NCI-H460 (cell line): ENCODE results near the gene CAND2. TPM values are rescaled to one million over a fixed set of nuclear protein-coding genes. Genes with fewer than 3 reads are reported as not detected.
"Not testable (repeated sequence)": the region's sequence is repeated elsewhere in the genome, so short reads cannot be mapped to it uniquely, and the experiment has no call there.

Experiments
- DNase-seq: peaks from one replicate; pipeline ENCODE4 v3.0.0-alpha.2; 2016; ENCODE audit warnings: low read depth; ENCODE audit errors: extremely low read depth
- total RNA-seq: library from RNA; depleted of rRNA; stranded (reverse); fragments of >200 nt; shearing (Covaris generic); gene quantifications from 2 replicates; pipeline ENCODE4 v1.2.3, GENCODE V29; 2014

The CAND2 gene
- total RNA-seq, 1 experiment from 2014 or later: 0.57 TPM

DNA sequence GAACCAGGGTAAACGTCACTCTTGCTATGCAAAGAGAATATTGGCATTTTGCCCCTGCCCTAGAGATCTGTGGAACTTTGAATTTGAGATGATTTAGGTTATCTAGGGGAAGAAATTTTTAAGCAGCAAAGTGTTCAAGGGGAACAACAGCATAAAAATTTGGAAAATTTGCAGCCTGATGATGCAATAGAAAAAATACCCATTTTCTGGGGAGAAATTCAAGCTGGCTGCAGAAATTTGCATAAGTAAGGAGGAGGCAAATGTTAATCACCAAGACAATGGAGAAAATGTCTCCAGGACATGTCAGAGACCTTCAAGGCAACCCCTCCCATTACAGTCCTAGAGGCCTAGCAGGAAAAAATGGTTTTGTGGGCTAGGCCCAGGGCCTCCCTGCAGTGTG is 49.3 kb downstream of the CAND2 start:
- no peak for DNase-seq

DNA sequence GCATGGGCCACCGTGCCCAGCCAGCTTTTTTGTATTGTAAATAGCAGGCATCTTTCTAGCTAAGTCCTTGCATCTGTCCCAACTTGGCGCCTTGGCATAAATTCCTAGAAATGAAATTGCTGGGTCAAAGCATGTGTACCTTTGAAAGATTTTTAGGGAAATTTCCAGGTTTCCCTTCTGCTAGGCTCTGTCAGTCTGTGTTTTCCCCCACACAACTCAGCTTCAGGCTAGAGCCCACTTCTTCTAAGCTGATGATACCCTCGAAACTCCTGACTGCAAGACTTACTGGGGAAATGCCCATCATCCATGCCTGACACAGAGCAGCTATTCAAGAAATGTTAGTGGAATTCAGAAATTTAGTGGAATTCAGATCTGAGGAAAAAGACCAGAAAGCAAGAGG is 55.7 kb downstream of the CAND2 start:
- no peak for DNase-seq

DNA sequence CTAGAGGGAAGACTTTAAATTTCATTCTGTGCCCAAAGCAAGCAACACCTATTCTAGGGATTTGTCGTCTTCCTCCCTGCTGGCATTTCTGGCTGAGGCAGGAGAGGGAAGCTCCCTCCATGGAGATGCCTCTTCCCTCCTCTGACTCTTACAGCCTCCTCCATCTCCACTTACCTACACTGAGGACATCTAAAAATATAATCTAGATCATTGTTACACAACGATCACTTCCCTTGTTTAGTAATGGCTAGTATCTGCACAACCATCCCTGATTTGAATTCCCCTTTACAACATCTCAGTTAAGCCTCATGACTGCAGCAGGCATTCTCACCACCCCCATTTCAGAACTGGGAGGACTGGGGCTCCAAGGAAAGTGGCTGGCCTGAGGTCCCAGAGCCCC is 57.4 kb downstream of the CAND2 start:
- not testable (repeated sequence) for DNase-seq

DNA sequence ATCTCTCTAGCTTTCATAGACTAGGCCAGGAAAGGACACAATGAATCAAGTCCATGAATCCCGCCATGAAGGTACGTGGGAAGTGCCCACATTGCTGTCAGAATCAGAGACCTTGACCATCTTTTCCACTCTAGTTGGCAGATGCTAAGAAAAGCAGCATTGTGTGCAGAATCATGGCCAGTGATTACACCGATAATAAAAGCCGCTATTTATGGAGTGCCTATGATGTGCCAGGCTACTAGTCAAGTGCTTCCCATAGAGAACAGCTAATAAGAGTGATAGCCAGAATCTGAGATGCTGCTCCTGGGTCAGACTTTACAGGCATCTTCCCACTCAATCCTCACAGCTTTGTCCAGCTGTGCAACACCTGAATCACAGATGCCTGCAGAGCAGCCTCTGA is 58.1 kb downstream of the CAND2 start:
- no peak for DNase-seq

DNA sequence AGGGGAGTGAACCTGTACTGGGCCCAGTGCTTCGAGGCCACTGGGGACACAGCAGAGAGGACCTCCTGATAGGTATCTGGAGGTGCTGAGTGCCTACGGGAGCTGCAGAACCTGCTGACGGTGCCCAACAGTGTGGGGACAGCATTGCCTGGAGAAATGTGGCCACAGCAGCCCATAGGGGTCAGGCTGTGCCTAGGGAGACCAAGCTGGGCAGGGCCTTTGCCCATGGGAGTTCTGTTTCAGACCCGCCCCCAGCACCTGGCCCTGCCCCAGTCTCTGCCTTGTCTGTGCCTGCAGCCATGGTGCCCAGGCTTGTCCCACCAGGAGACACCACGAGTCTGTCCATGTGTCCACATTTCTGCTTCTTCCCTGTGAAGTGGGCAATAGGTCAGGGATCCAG is 60.1 kb downstream of the CAND2 start:
- no peak for DNase-seq

DNA sequence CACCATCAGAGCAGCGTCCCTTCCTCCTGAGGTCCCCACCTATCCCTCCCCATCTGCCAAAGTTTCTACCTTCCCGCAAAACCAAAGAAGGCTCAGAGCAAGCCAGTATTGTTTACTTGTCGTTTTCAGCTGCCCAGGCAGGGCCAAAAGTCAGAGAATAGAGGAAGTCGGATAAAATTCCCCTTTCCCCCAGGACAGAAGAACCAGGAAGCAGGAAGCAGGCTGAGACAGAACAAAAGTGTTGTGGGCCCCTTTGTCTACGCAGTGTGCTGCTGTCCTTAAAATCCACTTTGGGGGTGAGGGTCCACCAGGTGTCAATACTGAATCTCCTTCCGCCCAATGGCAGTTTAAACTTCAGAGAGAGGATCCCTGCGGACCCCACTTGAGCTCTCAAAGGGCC is 63.4 kb downstream of the CAND2 start:
- no peak for DNase-seq

DNA sequence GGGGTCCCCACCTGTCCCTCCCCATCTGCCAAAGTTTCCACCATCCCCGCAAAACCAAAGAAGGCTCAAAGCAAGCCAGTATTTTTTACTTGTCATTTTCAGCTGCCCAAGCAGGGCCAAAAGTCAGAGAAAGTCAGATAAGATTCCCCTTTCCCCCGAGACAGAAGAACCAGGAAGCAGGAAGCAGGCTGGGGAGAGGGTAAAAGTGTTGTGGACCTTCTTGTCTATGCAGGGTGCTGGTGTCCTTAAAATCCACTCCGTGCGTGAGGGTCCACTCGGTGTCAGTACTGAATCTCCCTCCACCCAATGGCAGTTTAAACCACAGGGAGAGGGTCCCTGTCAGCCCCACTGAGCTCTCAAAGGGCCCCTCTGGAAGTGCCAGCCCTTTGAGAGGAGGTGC is 65.1 kb downstream of the CAND2 start:
- no peak for DNase-seq

DNA sequence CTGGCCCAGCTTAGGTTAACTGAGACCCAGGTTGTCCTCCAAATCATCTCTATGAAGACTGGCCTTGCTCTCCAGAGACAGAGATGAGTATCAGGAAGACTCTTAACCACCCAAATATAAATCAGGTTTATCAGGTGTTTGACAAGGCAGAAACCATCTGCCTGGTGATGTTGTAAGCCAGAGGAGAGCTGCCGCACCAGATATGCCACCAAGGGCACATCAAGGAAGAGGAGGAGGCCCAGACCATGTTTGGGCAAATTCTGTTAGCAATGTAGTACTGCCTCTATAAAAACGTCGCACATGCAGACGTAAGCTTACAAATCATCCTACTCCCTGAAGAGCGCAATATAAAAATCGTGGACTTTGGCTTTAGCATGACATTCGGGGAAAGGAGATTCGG is 65.9 kb downstream of the CAND2 start:
- no peak for DNase-seq

DNA sequence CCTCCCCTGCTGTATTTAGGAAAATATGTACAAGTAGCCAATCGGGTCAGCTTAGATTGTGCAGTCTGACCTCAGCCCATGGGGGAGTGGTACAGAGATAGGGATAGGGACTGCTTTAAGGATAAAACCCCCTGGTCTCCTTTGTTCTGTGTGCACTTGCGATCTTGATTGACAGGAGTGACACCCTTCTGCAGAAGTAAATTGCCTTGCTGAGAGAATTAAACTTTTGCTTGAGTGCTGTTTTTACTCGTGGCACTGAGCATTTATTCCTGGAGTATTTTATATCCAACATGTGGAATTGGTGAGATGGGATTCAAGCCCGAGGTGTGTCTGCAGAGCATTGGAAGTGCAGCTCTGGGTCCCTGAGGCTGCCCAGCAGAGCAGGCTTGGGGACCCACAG is 68.8 kb downstream of the CAND2 start:
- DNase-seq: no peak

DNA sequence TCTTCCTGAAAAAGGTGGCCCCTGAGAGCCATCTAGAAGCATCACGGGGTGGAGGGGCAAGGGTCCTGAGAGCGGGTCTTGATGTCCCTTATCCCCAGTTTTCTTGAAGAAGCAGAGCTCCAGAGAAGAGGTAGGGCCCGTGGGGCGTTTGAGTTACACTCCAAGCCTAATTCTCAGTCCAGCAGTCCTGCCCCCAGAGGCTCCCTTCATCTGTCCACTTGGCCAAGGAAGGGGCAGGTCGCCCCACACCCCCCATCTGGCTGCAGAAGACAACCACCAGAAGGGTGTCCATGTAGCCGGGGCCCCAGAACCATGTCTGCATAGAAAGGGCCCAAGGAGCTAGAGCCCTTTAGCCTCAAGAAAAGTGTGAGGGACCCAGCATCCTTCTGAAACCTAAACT is 70.4 kb downstream of the CAND2 start:
- DNase-seq: no peak

DNA sequence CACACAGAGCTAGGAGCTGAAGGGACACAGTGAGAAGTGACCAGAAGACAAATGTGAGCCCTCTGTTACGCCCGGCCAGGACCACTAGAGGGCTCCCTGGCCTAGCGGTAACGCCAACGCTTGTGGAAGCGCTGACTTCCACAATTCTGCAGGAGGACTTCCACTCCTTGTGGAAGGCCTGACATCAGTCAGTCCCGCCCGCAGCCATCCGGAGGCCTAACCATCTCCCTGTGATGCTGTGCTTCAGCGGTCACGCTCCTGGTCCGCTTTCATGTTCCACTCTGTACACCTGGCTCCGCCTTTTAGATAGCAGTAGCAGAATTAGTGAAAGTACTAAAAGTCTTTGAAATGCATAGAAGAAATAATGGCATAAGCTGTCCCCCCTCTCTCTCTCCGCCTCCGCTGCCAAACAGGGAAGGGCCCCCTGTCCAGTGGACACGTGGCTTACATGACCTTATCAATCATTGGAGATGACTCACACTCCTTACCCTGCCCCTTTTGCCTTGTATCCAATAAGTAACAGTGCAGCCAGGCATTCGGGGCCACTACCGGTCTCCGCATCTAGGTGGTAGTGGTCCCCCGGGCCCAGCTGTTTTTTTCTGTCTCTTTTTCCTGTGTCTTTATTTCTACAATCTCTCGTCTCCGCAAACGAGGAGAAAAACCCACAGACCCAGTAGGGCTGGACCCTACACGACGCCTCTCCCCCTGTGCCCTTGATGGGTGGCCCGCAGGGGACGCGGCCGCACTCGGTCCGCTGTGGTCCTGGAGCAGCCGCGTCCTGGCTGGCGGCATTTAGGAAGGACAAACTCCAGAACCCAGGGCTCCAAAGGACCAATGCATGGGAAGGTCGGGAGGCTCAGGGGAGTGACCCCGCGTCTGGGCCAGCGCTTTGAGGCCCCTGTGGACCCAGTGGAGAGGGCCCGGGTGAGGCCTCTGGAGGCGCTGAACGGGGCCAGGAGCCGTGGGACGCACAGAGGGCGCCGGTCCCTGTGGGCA is 71.9 kb downstream of the CAND2 start:
- DNase-seq: peak; percentile 67

DNA sequence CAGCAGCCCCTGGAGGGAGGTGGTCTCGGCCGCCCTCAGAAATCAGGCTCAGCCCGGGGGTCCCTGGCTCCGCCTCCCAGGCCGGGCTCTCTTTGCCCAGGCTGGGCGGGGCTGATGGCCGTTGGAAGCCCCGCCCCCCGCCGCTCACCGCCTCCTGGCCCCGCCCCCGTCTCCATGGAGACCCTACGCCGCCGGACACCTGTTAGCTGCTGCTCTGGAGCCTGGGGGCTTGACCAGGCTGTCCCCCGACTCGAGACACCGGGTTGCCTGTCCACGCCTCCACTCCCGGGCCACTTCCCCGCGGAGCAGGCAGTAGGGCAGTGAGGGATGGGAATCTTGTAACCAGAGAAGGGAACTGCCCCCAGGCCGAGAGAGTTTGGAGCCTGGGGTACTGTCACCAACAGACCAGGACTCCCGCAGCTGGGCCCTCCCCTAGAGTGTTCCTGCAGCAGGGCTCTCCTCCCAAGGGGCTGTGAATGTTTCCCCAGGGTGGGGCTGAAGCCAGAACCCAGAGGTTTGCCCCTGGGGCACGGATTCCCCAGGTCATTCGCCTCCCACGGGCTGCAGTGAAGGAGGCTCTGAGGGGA is 72.6 kb downstream of the CAND2 start:
- no peak for DNase-seq

DNA sequence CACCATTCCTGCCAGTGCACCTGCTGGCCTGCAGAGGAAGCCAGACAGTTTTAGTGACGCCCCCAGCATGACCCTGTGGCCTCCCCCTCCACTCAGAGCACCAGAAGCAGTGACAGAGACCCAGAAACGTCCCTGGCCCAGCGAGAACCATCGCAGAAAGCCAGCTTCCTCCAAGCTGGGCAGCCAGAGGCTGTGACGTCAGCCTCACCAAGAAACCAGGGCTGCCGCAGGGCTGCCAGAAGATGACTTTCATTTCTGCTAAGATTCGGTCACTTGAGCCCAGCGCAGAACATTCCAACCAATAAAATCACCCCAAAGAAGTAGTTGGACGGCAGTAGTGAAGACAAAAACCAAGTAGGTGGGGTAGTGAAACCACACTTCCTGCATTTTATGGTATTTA is 74.5 kb downstream of the CAND2 start:
- DNase-seq: no peak

DNA sequence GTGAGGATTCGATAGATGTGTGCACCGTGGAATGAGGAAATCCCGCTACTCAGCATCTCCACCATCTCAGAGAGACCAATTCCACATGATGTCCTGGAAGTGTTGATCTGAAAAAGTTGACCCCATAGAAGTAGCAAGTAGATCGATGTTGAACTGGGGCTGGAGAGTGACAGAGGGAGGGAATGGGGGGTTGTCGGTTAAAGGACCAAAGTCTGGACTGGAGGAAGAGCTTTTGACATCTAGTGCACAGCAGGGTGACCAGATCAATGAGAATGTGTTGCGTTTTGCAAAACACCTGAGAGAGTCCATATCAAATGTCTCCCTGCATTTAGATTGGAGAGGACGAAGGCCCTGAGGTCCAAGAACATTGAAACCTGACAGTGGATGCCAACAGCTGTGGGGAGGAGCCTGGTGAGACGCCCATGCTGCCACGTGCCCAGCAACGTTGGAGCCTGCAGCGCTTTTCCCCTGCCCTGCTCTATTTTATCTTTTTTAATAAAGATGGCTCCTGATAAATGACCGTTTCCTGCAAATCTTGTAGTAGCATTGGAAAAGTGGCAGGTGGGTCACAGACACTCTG is 75.0 kb downstream of the CAND2 start:
- DNase-seq: no peak

DNA sequence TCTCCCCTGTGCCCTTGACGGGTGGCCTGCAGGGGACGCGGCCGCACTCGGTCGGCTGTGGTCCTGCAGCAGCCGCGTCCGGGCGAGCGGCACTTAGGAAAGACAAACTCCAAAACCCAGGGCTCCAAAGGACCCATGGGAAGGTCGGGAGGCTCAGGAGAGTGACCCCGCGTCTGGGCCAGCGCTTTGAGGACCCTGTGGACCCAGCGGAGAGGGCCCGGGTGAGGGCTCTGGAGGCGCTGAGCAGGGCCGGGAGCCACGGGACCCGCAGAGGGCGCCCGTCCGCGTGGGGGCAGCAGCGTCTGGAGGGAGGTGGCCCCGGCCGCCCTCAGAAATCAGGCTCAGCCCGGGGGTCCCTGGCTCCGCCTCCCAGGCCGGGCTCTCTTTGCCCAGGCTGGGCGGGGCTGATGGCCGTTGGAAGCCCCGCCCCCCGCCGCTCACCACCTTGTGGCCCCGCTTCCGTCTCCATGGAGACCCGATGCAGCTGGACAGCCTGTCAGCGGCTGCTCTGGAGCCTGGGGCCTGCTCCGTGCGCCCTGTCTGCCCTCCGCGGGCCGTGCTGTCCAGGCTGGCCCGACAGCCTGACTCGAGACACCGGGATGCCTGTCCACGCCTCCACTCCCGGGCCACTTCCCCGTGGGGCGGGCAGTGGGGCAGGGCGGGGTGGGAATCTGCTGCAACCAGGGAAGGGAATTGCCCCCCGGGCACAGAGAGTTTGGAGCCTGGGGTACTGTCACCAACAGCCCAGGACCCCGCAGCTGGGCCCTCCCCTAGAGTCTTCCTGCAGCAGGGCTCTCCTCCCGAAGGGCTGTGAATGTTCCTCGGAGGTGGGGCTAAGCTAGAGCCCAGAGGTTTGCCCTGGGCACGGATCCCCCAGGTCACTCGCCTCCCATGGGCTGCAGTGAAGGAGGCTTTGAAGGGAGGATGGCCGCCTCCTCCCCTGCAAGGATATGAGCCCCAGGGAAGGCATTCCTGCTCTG is 79.7 kb downstream of the CAND2 start:
- DNase-seq: no peak

DNA sequence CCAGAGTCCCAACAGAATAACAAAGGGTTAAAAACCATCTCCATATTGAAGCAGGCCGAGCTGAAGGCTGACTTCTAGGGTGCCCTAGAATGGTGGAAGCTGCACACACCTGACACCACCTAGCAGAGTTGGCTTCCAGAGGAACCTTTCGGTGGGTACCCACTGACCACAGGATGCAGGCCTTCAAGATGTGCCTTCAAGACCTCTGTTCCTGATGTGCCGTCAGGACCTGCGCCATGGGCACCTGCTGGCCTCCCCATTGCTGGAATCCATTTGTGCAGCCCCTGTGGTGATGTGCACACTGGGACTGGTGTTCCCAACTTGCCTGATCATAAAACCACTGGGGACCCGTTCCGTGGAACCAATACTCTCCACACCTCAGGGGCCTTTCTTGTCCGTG is 80.6 kb downstream of the CAND2 start:
- no peak for DNase-seq

DNA sequence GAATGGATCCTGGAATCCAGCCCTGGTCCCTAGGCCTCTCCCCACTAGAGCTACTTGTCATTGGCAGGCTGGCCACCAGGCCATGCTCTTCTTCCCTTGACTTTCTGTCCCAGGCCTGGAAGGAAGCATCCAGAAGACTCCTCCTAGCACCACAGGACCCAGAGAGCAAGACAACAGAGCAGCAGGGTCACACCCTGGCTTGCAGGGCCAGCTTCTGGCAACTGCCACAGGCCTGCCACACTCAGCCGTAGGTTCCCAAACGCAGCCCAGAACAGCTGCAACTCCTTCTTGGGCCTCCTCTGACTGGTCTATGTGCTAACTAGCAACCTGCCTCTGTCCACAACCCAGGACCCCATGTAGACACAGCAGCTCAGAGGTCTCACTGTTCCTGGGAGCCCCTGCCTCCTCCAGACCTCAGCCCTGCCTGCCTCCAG is 81.7 kb downstream of the CAND2 start:
- no peak for DNase-seq

DNA sequence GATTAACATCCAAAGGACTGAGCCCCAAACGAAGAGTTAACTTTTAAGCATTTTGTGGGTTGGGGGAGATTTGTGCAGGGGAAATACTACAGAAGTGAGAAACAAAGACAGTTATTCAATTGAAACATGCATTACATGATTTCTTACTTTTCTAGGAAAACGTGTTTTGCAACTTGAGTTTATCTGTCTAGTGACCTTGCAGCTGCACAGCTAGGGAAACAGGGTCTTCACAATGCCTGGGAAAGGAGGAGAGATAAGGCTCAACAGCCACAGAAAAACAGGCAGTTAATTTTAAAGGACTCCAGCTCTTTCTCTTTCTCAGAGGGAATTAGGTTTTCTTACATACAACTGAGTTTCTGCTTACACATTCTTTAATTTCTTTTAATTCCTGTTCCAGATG is 82.3 kb downstream of the CAND2 start:
- not testable (repeated sequence) for DNase-seq

DNA sequence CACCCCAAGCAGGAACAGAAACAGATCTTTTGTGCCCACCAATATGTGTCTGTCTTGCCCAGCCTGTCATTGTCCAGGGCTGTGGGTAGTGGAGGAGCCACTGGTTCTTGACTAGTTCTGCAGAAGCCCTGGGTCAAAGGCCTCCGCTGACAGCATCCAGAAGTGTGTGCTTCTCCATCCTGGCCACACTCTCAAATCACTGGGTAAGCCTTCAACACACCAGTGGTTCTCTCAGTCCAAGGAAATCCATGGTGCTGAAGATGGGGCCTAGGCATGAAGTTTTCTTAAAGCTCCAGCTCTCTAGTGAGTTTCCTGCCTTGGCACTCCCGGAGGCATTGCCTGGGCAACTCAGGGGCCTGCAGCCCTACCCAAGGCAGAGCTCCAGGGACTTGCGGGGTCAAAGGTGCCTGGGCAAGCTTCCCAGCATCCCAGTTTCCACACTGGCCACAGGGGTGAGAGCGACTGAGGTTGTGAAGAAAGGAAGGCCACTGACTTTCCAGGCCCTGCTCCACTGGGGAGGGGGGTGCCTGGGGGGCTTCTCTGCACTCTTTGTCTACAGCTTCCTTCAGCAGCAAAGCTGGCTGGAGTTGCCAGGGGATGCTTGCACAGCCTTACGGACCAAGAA is 82.8 kb downstream of the CAND2 start:
- no peak for DNase-seq

DNA sequence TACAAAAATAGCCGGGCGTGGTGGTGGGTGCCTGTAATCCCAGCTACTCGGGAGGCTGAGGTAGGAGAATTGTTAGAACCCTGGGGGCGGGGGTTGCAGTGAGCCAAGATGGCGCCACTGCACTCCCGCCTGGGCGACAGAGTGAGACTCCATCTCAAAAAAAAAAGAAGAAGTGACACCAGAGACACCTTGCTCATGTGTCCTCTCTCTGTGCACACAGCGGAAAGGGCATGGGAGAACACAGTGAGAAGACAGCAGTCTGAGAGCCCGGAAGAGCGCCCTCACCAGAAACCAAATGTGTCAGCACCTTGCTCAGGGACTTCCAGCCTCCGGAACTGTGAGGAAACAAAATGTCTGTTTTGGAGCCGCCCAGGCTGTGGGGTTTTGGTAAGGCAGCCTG is 85.4 kb downstream of the CAND2 start:
- not testable (repeated sequence) for DNase-seq
